Vagina (tissue), 2 donors: ENCODE results near the gene DNAAF1. TPM values are rescaled to one million over a fixed set of nuclear protein-coding genes. Genes with fewer than 3 reads are reported as not detected.

ENCODE experiments used
- DNase-seq, 2 donors: peaks; one replicate each; pipeline ENCODE4 v3.0.0-alpha.2; 2017; ENCODE audit errors: extremely low spot score in 2 of 2
- H3K27ac ChIP-seq: fragments of 200-600 bp; sonication (generic); one replicate; pipeline ENCODE4 v1.5.1; 2019
- H3K27me3 ChIP-seq: fragments of 200-600 bp; sonication (generic); one replicate; pipeline ENCODE4 v1.5.1; 2019
- H3K36me3 ChIP-seq, 2 donors: fragments of 200-600 bp; sonication (generic); one replicate each; pipeline ENCODE4 v1.5.1; 2017 to 2019
- H3K4me1 ChIP-seq: fragments of 200-600 bp; sonication (generic); one replicate; pipeline ENCODE4 v1.5.1; 2019
- H3K4me3 ChIP-seq, 2 donors: fragments of 200-600 bp; sonication (generic); 1 replicate in 1 of 2; 2 replicates in 1 of 2; pipeline ENCODE4 v1.5.1; 2016 to 2019
- H3K9me3 ChIP-seq: fragments of 200-600 bp; sonication (generic); one replicate; pipeline ENCODE4 v1.5.1; 2019
- POLR2A ChIP-seq, 2 donors: fragments of 450-650 bp; IDR thresholded peaks; one replicate each; pipeline ENCODE4 v1.6.1; 2017; ENCODE audit warnings: antibody characterized with exemption in 2 of 2, mild to moderate bottlenecking in 2 of 2, moderate library complexity in 2 of 2
- POLR2AphosphoS5 ChIP-seq, 2 donors: sonication (generic); formaldehyde crosslinking; IDR thresholded peaks; one replicate each; pipeline ENCODE4 v1.9.0; 2017; ENCODE audit warnings: antibody characterized with exemption in 2 of 2, mild to moderate bottlenecking in 2 of 2, low read depth in 1 of 2; ENCODE audit not compliant: insufficient read depth in 1 of 2
- intact Hi-C: fragments of 100-400 bp; cut with DNase I; formaldehyde crosslinking; loops from one replicate; pipeline ENCODE4 v1.15.1; 2023
- total RNA-seq: library from RNA; depleted of rRNA; stranded (reverse); fragments of >200 nt; gene quantifications from one replicate; pipeline ENCODE4 v1.2.3, GENCODE V29; 2016
- TF ChIP-seq, protein P1 (sequence below), 3 experiments: fragments of 450-650 bp in 2 of 3; fragments of 200-600 bp in 1 of 3; sonication (generic) in 1 of 3; IDR thresholded peaks; one replicate each; pipeline ENCODE4 v1.5.1; 2017 to 2019; ENCODE audit warnings: antibody characterized with exemption in 3 of 3, mild to moderate bottlenecking in 2 of 3, moderate library complexity in 2 of 3

Gene DNAAF1
- total RNA-seq, 1 donor from 2014 or later: not detected

DNA sequence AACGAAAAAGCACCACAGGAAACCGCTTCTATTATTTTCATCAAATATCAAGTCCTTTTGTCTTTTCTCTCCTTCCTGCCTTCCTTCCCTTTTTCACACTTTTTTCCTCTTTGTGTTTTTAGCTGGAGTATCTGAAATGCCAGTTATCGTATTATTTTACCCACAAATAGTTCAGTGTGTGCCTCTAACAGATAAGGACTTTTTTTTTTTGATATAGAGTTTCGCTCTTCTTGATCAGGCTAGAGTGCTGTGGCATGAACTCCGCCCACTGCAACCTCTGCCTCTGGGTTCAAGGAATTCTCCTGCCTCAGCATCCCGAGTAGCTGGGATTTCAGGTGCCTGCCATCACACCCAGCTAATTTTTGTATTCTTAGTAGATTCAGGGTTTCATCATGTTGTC, 10.7 kb downstream of the DNAAF1 start:
- H3K27me3 ChIP-seq: no peaks in the 10 kb centered on the region

GRCh38 chr16:84156342-84156784, 11.3 kb downstream of the DNAAF1 start:
- TF ChIP-seq, protein P1, sequence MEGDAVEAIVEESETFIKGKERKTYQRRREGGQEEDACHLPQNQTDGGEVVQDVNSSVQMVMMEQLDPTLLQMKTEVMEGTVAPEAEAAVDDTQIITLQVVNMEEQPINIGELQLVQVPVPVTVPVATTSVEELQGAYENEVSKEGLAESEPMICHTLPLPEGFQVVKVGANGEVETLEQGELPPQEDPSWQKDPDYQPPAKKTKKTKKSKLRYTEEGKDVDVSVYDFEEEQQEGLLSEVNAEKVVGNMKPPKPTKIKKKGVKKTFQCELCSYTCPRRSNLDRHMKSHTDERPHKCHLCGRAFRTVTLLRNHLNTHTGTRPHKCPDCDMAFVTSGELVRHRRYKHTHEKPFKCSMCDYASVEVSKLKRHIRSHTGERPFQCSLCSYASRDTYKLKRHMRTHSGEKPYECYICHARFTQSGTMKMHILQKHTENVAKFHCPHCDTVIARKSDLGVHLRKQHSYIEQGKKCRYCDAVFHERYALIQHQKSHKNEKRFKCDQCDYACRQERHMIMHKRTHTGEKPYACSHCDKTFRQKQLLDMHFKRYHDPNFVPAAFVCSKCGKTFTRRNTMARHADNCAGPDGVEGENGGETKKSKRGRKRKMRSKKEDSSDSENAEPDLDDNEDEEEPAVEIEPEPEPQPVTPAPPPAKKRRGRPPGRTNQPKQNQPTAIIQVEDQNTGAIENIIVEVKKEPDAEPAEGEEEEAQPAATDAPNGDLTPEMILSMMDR (IDR thresholded peaks at IDR 0.05): no peak
- TF ChIP-seq POLR2A (IDR thresholded peaks at IDR 0.05) (no peak), POLR2AphosphoS5 (IDR thresholded peaks at IDR 0.05; ENCODE audit: insufficient read depth in 1 of 2, low read depth in 1 of 2) (no peak)
- no peaks in the 10 kb centered on the region for H3K9me3 ChIP-seq
- H3K27ac ChIP-seq: no peak overlapping the region
- H3K36me3 ChIP-seq: no peaks in the 10 kb centered on the region
- no peaks in the 10 kb centered on the region for H3K27me3 ChIP-seq
- no peaks in the 10 kb centered on the region for H3K4me1 ChIP-seq
- intact Hi-C loops: no loop called here
- H3K4me3 ChIP-seq: no peak overlapping the region
- DNase-seq: no peak

More for the DNA sequence above, 10.7 kb downstream of the DNAAF1 start:
- H3K4me1 ChIP-seq: no peaks in the 10 kb centered on the region
- H3K36me3 ChIP-seq: no peaks in the 10 kb centered on the region
- no peak overlapping the region for H3K27ac ChIP-seq
- no peak for TF ChIP-seq POLR2AphosphoS5 (IDR thresholded peaks at IDR 0.05; ENCODE audit: insufficient read depth in 1 of 2, low read depth in 1 of 2)
- TF ChIP-seq, protein P1 (IDR thresholded peaks at IDR 0.05): no peak
- no peak for TF ChIP-seq POLR2A (IDR thresholded peaks at IDR 0.05)
- intact Hi-C loops: no loop called here
- no peak for DNase-seq
- no peaks in the 10 kb centered on the region for H3K9me3 ChIP-seq
- no peak overlapping the region for H3K4me3 ChIP-seq

- no peaks in the 10 kb centered on the region for H3K9me3 ChIP-seq
- TF ChIP-seq, protein P1 (IDR thresholded peaks at IDR 0.05): no peak
- TF ChIP-seq POLR2A (IDR thresholded peaks at IDR 0.05) (no peak), POLR2AphosphoS5 (IDR thresholded peaks at IDR 0.05; ENCODE audit: insufficient read depth in 1 of 2, low read depth in 1 of 2) (no peak)
- no peaks in the 10 kb centered on the region for H3K36me3 ChIP-seq
- intact Hi-C loops: no loop called here
- no peak overlapping the region for H3K4me3 ChIP-seq
- no peaks in the 10 kb centered on the region for H3K4me1 ChIP-seq
- H3K27me3 ChIP-seq: no peaks in the 10 kb centered on the region
- no peak for DNase-seq
- no peak overlapping the region for H3K27ac ChIP-seq
Observed at GRCh38 chr16:84159007-84159406, 13.9 kb downstream of the DNAAF1 start.

- intact Hi-C loops: no loop called here
- Histone ChIP-seq H3K4me3 (no peak overlapping the region), H3K27ac (no peak overlapping the region), H3K4me1 (no peaks in the 10 kb centered on the region), H3K36me3 (no peaks in the 10 kb centered on the region), H3K27me3 (no peaks in the 10 kb centered on the region), H3K9me3 (no peaks in the 10 kb centered on the region)
- DNase-seq: no peak
- TF ChIP-seq POLR2A (IDR thresholded peaks at IDR 0.05) (no peak), POLR2AphosphoS5 (IDR thresholded peaks at IDR 0.05; ENCODE audit: insufficient read depth in 1 of 2, low read depth in 1 of 2) (no peak)
- TF ChIP-seq, protein P1 (IDR thresholded peaks at IDR 0.05): no peak
Observed at GRCh38 chr16:84159800-84160199, 14.7 kb downstream of the DNAAF1 start.

GRCh38 chr16:84161037-84161436, 15.9 kb downstream of the DNAAF1 start:
- no peak for TF ChIP-seq POLR2AphosphoS5 (IDR thresholded peaks at IDR 0.05; ENCODE audit: insufficient read depth in 1 of 2, low read depth in 1 of 2)
- TF ChIP-seq, protein P1 (IDR thresholded peaks at IDR 0.05): no peak
- TF ChIP-seq POLR2A (IDR thresholded peaks at IDR 0.05): no peak
- Histone ChIP-seq H3K36me3 (no peaks in the 10 kb centered on the region), H3K27ac (no peak overlapping the region), H3K9me3 (no peaks in the 10 kb centered on the region), H3K27me3 (no peaks in the 10 kb centered on the region), H3K4me3 (no peak overlapping the region), H3K4me1 (no peaks in the 10 kb centered on the region)
- intact Hi-C loops: no loop called here
- DNase-seq: no peak
